NCI-H2081 (cell line): ENCODE measurements around the gene CACNG6.
"Not testable (repeated sequence)": the region's sequence is repeated elsewhere in the genome, so short reads cannot be mapped to it uniquely, and the experiment has no call there.

ENCODE experiments used
- DNase-seq, 2 experiments: peaks; one replicate each; lab custom pipeline; 2025; lab: John Stamatoyannopoulos, UW

Gene CACNG6

GRCh38 chr19:53991224-53992113, at the start of gene CACNG6:
TSS of gene CACNG6 (plus strand) at chr19:53991637. CDS start at chr19:53992878, 1,241 bp downstream.
- no peak for DNase-seq

GRCh38 chr19:53942001-53942786, 49.2 kb upstream of the CACNG6 start:
- DNase-seq: no peak

DNA sequence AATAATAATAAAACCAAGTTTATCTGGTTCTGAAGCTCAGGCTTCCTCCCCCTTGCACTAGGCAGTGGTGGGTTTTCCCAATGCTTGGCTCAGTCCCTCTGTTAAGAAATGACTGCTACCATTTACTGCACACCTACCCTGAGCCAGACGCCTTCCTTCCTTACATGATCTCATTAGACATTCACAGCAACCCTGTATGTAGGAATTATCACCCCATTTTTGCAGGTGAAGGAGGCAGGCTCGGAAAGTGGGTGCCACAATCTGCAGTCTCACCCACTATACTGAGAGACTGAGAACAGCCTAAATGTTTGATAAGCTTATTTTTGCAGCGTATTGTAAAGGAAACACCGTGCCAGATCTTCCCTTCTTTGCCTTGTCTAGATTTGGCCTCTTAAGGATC, 47.0 kb upstream of the CACNG6 start:
- DNase-seq: no peak

DNA sequence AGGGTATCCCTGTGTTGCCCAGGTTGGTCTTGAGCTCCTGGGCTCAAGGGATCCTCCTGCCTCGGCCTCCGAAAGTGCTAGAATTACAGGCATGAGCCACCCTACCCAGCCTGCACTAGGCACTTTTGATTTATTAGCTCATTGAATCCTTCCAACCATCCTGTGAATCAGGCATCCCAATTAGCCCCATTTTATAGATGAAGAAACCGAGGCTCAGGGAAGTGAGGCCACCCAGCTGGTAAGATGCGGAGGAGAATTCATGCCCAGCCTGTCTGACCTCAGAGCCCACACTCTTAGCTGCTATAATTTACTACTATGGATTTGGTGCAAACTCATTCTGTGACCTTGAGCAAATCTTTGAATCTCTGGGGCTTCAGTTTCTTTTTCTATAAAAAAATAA, 46.5 kb upstream of the CACNG6 start:
- DNase-seq: no peak

DNA sequence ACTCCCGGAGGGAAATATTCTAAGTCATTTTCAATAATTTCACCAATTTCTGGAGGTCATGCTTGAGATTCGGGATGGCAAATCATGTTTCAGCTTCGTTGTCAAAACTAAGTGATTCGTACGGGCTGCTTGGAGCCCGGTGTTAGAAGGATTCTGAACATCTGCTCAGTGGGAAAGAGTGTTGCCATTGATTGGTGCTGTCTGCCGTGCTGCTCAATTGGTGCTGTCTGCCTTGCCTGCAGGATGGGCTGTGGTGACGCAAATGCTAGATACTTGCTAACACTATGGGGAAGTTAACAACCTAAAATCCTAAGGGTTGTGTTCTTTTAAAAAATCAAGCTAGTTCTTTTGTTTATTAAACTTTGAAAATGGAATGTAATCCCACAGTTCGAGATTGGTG, 46.0 kb upstream of the CACNG6 start:
- no peak for DNase-seq

- no peak for DNase-seq
These were observed 45.4 kb upstream of the CACNG6 start for GRCh38 chr19:53945998-53946397.

GRCh38 chr19:53947624-53948023, 43.8 kb upstream of the CACNG6 start:
- DNase-seq: no peak

DNA sequence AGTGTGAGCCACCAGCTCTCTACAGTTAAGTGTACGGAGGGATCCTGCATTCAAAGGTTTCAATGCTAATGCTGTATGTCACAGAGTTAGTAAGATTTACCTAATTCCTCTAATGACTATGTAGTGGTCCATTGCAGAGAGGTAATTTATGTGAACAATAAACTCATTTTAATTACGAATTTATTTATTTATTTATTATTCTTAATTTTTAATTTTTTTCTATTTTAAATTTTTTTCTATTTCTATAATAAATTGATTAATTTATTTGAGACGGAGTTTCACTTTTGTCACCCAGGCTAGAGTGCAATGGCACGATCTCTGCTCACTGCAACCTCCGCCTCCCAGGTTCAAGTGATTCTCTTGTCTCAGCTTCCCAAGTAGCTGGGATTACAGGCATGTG, 42.8 kb upstream of the CACNG6 start:
- not testable (repeated sequence) for DNase-seq

DNA sequence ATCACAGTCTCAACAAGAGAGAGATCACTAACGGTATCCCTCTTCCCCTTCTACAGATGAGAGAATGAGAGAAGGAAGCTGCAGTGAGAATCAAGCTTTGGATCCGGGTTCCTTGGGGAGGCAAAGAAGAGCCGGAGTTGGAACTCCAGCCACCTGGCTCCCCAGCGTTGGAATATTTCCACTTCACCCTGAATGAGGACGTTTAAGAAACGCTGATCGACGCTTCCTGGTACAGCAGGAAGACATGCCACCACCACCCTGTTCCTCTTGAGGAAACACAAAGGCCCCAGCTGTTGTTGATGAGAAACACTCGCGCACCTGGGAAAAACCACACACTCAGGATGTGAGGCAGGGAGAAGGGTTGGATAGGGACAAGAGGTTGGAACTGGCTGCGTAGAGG, 40.0 kb upstream of the CACNG6 start:
- DNase-seq: no peak

GRCh38 chr19:53951947-53952346, 39.5 kb upstream of the CACNG6 start:
- no peak for DNase-seq

- no peak for DNase-seq
These were observed 38.1 kb upstream of the CACNG6 start for GRCh38 chr19:53953383-53953782.

- DNase-seq: no peak
These were observed 33.8 kb upstream of the CACNG6 start for GRCh38 chr19:53957448-53958167.

- DNase-seq: no peak
These were observed 33.3 kb upstream of the CACNG6 start for GRCh38 chr19:53958168-53958571.

DNA sequence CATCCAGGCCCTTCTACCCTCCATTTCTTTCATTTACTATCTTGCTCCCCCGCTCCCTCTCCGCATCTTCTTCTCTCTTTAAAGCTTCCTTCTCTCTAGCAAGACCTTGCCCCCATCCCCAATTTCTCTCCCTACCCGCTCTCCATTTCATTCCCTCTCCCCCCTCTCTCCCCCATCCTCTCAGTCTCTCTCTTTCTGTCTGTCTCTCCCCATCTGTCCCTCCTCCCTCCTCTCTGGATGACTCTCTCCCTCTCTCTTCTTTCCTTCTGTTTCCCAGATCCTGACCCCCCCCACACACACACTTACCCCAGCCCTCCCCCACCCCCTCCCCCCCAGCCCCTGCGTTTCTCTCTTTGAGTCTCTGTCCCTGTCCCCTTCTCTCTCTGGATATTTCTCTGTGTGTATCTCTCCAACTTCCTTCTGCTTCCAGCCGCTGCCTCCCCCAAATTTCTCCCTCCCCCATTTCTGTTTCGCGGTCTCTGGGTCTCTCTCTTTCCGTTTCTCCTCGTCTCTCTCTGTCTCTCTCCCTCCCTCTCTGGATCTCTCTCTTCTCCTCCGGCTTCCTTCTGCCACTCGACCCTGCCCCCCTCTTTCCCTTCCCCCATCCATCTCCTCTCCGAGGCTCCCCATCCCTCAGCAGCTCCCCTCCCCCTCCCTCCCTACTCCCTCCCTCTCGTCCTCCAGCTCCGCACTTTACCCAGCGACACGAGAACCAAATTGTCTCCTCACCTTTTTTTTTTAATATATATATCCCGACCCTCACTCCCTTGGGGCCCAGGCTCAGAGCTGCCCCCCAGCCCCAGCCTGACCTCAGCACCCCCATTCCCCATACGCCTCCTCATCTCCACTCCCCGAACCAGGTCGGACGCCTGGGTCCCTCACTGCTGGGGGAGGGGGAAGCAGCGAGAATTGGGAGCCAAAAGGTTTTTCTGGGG, 32.3 kb upstream of the CACNG6 start:
- no peak for DNase-seq

DNA sequence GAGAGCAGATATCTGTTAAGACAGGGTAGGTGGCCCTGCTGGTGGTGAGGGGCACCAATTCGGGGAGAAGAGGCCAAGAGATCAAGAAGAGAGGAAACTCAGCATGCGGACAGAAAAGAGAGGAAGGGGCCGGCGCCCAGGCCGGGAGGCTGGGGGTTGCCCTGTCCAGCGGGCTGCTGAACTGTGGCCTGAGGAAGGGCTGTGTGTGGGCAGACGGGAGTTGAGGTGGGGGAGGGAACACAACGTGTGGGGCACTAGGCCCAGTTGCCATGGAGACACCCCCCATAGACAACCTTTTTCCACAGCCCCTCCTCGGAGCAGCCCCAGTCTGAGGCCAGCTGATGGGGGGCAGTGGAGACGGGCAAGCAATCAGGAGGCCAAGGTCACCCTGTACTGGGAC, 31.2 kb upstream of the CACNG6 start:
- DNase-seq: no peak

GRCh38 chr19:53960886-53961285, 30.6 kb upstream of the CACNG6 start:
- no peak for DNase-seq

GRCh38 chr19:53961523-53962356, 29.7 kb upstream of the CACNG6 start:
- DNase-seq: no peak

- DNase-seq: no peak
These were observed 28.5 kb upstream of the CACNG6 start, which contains the start of gene CACNG8 for GRCh38 chr19:53962887-53963431. TSS of gene CACNG8 (plus strand) at chr19:53962937.

DNA sequence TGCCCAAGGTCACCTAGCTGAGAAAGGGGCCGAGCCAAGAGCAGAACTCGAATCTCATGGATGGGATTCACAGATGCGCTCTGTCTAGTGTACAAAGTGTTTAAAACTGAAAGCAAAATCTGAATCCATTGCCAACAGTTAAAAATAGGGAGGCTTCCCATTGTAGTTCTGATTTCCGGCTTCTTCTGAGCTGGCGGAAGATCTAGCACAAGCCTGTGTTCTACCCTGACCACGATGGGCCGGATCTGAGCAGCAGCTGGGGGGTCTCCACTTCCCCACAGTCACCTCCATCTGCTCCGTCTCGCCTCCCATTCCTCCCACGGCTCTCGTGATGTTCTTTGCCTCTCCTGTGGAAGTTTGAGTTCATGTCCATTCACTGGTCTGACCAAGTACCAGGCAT, 26.3 kb upstream of the CACNG6 start:
- DNase-seq: no peak

- no peak for DNase-seq
These were observed 24.5 kb upstream of the CACNG6 start for GRCh38 chr19:53966931-53967330.
